Nephron progenitor cell (in vitro differentiated cells): ENCODE results near the gene OTX1.

Experiments used
- DNase-seq: peaks from one replicate; pipeline ENCODE4 v3.0.0; 2021
- H3K27ac Mint-ChIP-seq: 2 replicates; pipeline ENCODE4 v1.8.0; 2021; ENCODE audit warnings: mild to moderate bottlenecking, moderate library complexity, mixed read lengths
- H3K27me3 Mint-ChIP-seq: 2 replicates; pipeline ENCODE4 v1.8.0; 2021; ENCODE audit warnings: mild to moderate bottlenecking, low read depth, mixed read lengths; ENCODE audit not compliant: poor library complexity
- H3K36me3 Mint-ChIP-seq: 2 replicates; pipeline ENCODE4 v1.8.0; 2021; ENCODE audit warnings: low read depth, mixed read lengths
- H3K4me1 Mint-ChIP-seq: 2 replicates; pipeline ENCODE4 v1.8.0; 2021; ENCODE audit warnings: mixed read lengths
- H3K4me3 Mint-ChIP-seq: 2 replicates; pipeline ENCODE4 v1.8.0; 2021; ENCODE audit warnings: mild to moderate bottlenecking, moderate library complexity, mixed read lengths
- H3K9me3 Mint-ChIP-seq: 2 replicates; pipeline ENCODE4 v1.8.0; 2021; ENCODE audit warnings: mild to moderate bottlenecking, moderate library complexity, mixed read lengths
- TF ChIP-seq, protein P1 (sequence below): fragments of 200-600 bp; sonication (generic); IDR thresholded peaks from 2 replicates; pipeline ENCODE4 v1.5.0; 2021; ENCODE audit warnings: antibody characterized with exemption

The OTX1 gene

DNA sequence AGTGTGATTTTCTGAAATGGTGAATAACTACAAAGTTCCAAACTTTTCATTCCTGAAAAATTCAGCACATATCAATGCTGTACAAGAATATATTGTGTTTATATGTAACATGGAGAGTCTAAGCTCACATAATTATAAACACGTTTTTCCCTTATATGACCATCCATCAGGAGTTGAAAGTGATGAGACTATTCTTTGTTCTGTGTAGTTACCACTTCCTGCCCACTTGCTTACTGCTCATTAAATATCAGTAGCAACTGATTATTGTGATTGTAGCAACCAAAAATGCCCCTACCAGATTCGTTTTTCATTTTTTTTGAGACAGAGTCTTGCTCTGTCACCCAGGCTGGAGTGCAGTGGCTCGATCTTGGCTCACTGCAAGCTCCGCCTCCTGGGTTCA, 30.8 kb downstream of the OTX1 start:
- Mint-ChIP-seq H3K4me1 (no peaks in the 10 kb centered on the region), H3K27ac (no peak overlapping the region), H3K4me3 (no peak overlapping the region), H3K27me3 (peaks cover 12% of the 10 kb centered on the region), H3K36me3 (no peaks in the 10 kb centered on the region), H3K9me3 (no peaks in the 10 kb centered on the region)
- no peak for DNase-seq
- TF ChIP-seq, protein P1, sequence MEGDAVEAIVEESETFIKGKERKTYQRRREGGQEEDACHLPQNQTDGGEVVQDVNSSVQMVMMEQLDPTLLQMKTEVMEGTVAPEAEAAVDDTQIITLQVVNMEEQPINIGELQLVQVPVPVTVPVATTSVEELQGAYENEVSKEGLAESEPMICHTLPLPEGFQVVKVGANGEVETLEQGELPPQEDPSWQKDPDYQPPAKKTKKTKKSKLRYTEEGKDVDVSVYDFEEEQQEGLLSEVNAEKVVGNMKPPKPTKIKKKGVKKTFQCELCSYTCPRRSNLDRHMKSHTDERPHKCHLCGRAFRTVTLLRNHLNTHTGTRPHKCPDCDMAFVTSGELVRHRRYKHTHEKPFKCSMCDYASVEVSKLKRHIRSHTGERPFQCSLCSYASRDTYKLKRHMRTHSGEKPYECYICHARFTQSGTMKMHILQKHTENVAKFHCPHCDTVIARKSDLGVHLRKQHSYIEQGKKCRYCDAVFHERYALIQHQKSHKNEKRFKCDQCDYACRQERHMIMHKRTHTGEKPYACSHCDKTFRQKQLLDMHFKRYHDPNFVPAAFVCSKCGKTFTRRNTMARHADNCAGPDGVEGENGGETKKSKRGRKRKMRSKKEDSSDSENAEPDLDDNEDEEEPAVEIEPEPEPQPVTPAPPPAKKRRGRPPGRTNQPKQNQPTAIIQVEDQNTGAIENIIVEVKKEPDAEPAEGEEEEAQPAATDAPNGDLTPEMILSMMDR, result no peak

DNA sequence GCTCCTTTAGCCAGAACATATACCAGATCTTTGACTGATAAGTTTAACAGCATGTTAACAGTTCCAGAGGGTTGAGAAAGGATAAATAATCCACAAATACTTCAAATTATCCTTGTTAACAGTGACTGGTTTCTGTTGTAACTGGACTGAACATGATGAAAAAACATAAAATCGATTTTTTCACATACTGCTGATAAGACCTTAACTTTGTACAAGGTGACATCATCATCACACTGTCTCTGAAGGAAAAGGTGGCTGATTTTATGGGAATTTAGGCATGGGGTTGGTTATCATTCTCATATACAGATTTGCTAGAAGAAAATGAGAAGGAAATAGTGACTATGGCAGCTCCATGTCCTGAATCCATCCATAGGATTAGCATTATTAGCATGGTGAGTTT, 36.1 kb downstream of the OTX1 start:
- no peaks in the 10 kb centered on the region for H3K4me1 Mint-ChIP-seq
- peaks cover 8% of the 10 kb centered on the region for H3K9me3 Mint-ChIP-seq
- no peaks in the 10 kb centered on the region for H3K36me3 Mint-ChIP-seq
- peaks cover 12% of the 10 kb centered on the region for H3K27me3 Mint-ChIP-seq
- no peak overlapping the region for H3K4me3 Mint-ChIP-seq
- H3K27ac Mint-ChIP-seq, result no peak overlapping the region
- TF ChIP-seq, protein P1, result no peak
- no peak for DNase-seq

DNA sequence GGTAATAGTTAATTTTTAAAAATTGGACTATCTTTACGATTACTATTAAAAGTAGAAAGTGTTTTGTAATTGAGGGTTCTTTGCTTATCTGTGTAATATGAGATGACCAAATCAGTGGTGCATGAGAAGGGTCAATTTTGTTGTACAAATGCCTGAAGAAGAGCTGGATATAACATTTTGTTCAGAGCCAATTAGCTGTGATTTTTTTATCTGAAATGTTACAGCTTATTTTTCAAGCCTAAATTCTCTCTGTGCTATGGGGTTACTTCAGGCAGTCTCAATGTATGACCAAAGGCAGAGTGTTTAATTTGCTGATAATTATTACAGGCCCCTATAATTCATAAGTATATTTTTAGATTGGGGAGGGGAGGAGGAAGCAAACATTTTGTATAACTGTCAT, 41.8 kb downstream of the OTX1 start:
- Mint-ChIP-seq H3K27me3 (no peaks in the 10 kb centered on the region), H3K9me3 (peaks cover 13% of the 10 kb centered on the region), H3K4me3 (no peak overlapping the region), H3K4me1 (no peaks in the 10 kb centered on the region), H3K36me3 (no peaks in the 10 kb centered on the region), H3K27ac (no peak overlapping the region)
- TF ChIP-seq, protein P1, result no peak
- DNase-seq, result no peak

DNA sequence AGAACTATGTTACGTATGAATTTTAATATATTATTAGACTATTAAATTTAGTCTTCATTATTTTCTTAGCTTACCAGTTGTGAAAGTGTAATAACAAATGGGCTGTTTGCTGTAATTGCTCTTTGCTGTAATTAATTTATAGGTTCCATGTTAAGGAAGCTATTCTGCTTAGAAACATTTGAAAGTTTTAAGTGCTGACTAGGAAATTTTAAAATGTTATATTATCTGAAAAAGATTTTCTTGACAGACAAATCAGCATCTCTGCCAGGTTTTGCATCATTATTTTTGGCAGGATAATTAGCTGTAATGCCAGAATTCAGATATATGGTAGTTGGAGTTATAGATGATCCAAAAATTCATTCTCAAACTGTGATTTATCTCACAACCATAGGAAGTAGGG, 42.2 kb downstream of the OTX1 start:
- Mint-ChIP-seq H3K4me1 (no peaks in the 10 kb centered on the region), H3K4me3 (no peak overlapping the region), H3K27ac (no peak overlapping the region), H3K9me3 (peaks cover 13% of the 10 kb centered on the region), H3K36me3 (no peaks in the 10 kb centered on the region), H3K27me3 (no peaks in the 10 kb centered on the region)
- TF ChIP-seq, protein P1, result no peak
- no peak for DNase-seq

DNA sequence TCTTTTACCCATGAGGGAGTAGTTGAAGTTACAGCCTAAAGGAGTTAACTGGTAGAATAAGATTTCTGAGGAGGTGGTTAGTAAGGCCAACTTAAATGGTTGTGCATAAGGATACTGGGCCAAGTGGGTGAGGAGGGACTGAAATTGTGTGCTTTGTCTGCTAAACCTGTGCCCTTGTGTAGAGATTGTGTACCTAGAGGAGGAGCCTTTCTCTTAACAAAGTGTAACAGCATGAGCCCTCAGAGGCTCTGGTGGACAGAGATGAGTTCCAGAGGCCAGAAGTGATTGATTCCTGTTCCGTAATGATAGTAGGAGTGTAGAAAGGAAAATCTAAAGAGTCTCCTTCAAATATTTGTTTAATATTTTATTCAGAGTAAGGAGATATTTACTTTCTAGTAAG, 42.9 kb downstream of the OTX1 start:
- no peaks in the 10 kb centered on the region for H3K4me1 Mint-ChIP-seq
- H3K36me3 Mint-ChIP-seq, result no peaks in the 10 kb centered on the region
- H3K4me3 Mint-ChIP-seq, result no peak overlapping the region
- no peaks in the 10 kb centered on the region for H3K27me3 Mint-ChIP-seq
- DNase-seq, result no peak
- H3K27ac Mint-ChIP-seq, result no peak overlapping the region
- H3K9me3 Mint-ChIP-seq, result peaks cover 13% of the 10 kb centered on the region
- TF ChIP-seq, protein P1, result no peak

DNA sequence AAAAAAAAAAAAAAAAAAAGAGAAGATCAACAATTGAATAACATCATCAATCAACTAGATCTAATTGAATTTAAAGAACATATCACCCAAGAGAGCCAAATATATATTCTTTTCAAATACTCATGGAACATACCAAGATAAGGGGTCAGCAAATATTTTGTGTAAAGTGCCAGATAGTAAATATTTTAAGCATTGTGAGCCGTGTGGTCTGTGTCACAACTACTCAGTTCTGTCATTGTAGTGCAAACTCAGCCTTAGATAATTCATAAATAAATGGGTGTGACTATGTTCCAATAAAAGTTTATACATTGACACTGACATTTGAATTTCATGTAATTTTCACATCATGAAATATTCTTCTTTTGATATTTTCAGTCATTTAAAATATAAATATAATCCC, 45.9 kb downstream of the OTX1 start:
- Mint-ChIP-seq H3K27me3 (no peaks in the 10 kb centered on the region), H3K27ac (no peak overlapping the region), H3K4me3 (no peak overlapping the region), H3K9me3 (peaks cover 9% of the 10 kb centered on the region), H3K36me3 (no peaks in the 10 kb centered on the region), H3K4me1 (no peaks in the 10 kb centered on the region)
- TF ChIP-seq, protein P1, result no peak
- DNase-seq, result no peak
